Transverse colon (tissue), 4 donors: ENCODE data around the gene SPATA25. TPM values are rescaled to one million over a fixed set of nuclear protein-coding genes. Genes with fewer than 3 reads are reported as not detected.

Experiments used
- DNase-seq: peaks from one replicate; pipeline ENCODE4 v3.0.0-alpha.2; 2019
- H3K27ac ChIP-seq, 4 donors: fragments of 200-600 bp; sonication (generic); 2 replicates each; pipeline ENCODE4 v1.5.1; 2016 to 2018; ENCODE audit warnings: inconsistent platforms in 4 of 4
- H3K27me3 ChIP-seq: fragments of 200-600 bp; sonication (generic); 2 replicates; pipeline ENCODE4 v1.5.1; 2017; ENCODE audit warnings: inconsistent platforms
- H3K36me3 ChIP-seq, 4 donors: fragments of 200-600 bp; sonication (generic); 2 replicates each; pipeline ENCODE4 v1.5.1; 2017 to 2019; ENCODE audit warnings: inconsistent platforms in 4 of 4
- H3K4me1 ChIP-seq, 4 donors: fragments of 200-600 bp; sonication (generic); 2 replicates each; pipeline ENCODE4 v1.5.1; 2017 to 2020; ENCODE audit warnings: inconsistent platforms in 4 of 4
- H3K4me3 ChIP-seq, 4 donors: fragments of 200-600 bp; sonication (generic); 1 replicate in 1 of 4; 2 replicates in 3 of 4; pipeline versions ENCODE4 v1.5.1 to v1.6.1; 2017 to 2019; ENCODE audit warnings: inconsistent platforms in 4 of 4
- H3K9me3 ChIP-seq, 2 donors: fragments of 200-600 bp; sonication (generic); 2 replicates each; pipeline ENCODE4 v1.5.1; 2017 to 2019; ENCODE audit warnings: inconsistent platforms in 2 of 2
- EP300 ChIP-seq: sonication (generic); formaldehyde crosslinking; IDR thresholded peaks from one replicate; pipeline ENCODE4 v1.6.1; 2017; ENCODE audit warnings: antibody characterized with exemption, low read depth
- POLR2A ChIP-seq: fragments of 450-650 bp; IDR thresholded peaks from one replicate; pipeline ENCODE4 v1.6.1; 2016; ENCODE audit warnings: antibody characterized with exemption, mild to moderate bottlenecking, moderate library complexity
- POLR2AphosphoS5 ChIP-seq, 3 donors: sonication (generic); formaldehyde crosslinking; IDR thresholded peaks; one replicate each; pipeline ENCODE4 v1.6.1; 2016; ENCODE audit warnings: antibody characterized with exemption in 3 of 3
- WGBS, 2 donors: methylation state at CpG; one replicate each; pipeline ENCODE4 v1.1.5; 2018; ENCODE audit warnings: low coverage in 1 of 2; 5-methylcytosine and 5-hydroxymethylcytosine counted together
- in situ Hi-C, 4 donors: fragments of 200-750 bp; cut with MboI; loops; one replicate each; pipeline versions ENCODE4 v1.15.0 to v1.15.1; 2017; ENCODE audit warnings: low sequenced_read_pairs in 3 of 4, low pct_ligation_motif_present in 1 of 4, low pct_unique_long_range_greater_than_20kb in 1 of 4
- intact Hi-C: fragments of 100-400 bp; cut with DNase I; formaldehyde crosslinking; loops from one replicate; pipeline ENCODE4 v1.15.1; 2023; ENCODE audit warnings: low total_unique reads
- total RNA-seq, 4 donors: library from RNA; depleted of rRNA; stranded (reverse); fragments of >200 nt; gene quantifications; one replicate each; pipeline ENCODE4 v1.1.0, GENCODE V29; 2016
- TF ChIP-seq, protein P1 (sequence below), 5 experiments: fragments of 200-600 bp in 3 of 5; fragments of 450-650 bp in 2 of 5; sonication (generic) in 3 of 5; IDR thresholded peaks; 1 replicate in 2 of 5; 2 replicates in 3 of 5; pipeline ENCODE4 v1.5.1; 2016 to 2017; ENCODE audit warnings: antibody characterized with exemption in 5 of 5, inconsistent platforms in 3 of 5, mild to moderate bottlenecking in 2 of 5, moderate library complexity in 1 of 5

SPATA25 gene
- total RNA-seq, 4 donors from 2014 or later = 3.7 to 103 (median 6.0) TPM

DNA sequence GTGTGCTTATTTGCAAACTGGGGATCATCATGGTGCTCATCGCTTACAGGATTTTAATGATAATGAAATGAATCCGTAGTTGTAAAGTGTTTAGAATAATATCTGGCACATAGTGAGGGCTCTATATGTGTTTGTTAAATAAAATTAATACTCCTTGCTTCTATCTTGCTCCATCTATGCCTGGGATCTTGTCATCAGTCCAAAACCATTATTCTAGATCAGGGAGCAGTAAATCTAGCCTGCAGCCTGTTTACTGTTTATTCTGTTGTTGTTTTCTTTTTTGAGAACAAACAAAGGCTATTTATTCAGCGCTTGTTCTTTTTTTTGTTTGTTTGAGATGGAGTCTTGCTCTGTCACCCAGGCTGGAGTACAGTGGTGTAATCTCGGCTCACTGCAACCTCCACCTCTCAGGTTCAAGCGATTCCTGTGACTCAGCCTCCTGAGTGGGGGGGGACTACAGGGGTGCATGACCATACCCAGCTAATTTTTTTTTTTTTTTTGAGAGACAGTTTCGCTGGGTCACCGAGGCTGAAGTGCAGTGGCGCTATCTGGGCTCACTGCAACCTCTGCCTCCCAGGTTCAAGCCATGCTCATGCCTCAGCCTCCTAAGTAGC is 38.3 kb downstream of the SPATA25 start:
- peaks cover 0 to 20% (median 3%) of the 10 kb centered on the region in 4 donors for H3K36me3 ChIP-seq
- H3K4me3 ChIP-seq = no peak overlapping the region
- intact Hi-C loops = no loop called here
- 92 to 93% methylated on average over 3 to 8 of the region's 8 CpGs for WGBS, 2 donors
- DNase-seq = no peak
- in situ Hi-C loops = no loop called here
- TF ChIP-seq POLR2A (no peak), POLR2AphosphoS5 (IDR thresholded peaks at IDR 0.05) (no peak), EP300 (no peak)
- TF ChIP-seq, protein P1, sequence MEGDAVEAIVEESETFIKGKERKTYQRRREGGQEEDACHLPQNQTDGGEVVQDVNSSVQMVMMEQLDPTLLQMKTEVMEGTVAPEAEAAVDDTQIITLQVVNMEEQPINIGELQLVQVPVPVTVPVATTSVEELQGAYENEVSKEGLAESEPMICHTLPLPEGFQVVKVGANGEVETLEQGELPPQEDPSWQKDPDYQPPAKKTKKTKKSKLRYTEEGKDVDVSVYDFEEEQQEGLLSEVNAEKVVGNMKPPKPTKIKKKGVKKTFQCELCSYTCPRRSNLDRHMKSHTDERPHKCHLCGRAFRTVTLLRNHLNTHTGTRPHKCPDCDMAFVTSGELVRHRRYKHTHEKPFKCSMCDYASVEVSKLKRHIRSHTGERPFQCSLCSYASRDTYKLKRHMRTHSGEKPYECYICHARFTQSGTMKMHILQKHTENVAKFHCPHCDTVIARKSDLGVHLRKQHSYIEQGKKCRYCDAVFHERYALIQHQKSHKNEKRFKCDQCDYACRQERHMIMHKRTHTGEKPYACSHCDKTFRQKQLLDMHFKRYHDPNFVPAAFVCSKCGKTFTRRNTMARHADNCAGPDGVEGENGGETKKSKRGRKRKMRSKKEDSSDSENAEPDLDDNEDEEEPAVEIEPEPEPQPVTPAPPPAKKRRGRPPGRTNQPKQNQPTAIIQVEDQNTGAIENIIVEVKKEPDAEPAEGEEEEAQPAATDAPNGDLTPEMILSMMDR (IDR thresholded peaks at IDR 0.05) = no peak
- peaks cover 0 to 1% (median 0%) of the 10 kb centered on the region in 4 donors for H3K4me1 ChIP-seq
- H3K27me3 ChIP-seq = no peaks in the 10 kb centered on the region
- no peaks in the 10 kb centered on the region for H3K9me3 ChIP-seq
- no peak overlapping the region for H3K27ac ChIP-seq

DNA sequence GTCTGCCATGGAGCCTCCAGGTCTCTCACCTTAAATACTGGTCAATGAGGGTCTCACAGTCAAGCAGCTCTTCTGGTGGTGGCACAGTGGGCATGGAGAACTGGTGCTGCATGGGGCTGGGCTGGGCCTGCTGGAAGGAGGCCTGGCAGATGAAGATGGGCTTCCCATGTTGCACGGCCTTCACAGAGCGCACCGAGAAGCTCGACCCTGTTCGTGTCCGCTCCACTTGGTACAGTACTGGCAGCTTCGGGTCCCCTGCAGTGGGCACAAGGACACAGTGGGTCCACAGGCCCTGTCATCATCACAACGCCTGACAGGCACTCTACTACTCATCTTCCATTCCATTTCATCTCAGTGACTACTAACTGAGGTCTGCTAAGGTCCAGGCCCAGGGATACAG is 39.0 kb downstream of the SPATA25 start:
- DNase-seq = no peak
- Histone ChIP-seq H3K4me3 (no peak overlapping the region), H3K27me3 (no peaks in the 10 kb centered on the region), H3K27ac (no peak overlapping the region), H3K9me3 (no peaks in the 10 kb centered on the region), H3K4me1 (peaks cover 0 to 1% (median 0%) of the 10 kb centered on the region in 4 donors), H3K36me3 (peaks cover 0 to 19% (median 7%) of the 10 kb centered on the region in 4 donors)
- WGBS, 2 donors = 91% methylated on average over 8 of the region's 8 CpGs; no CpG with 5 or more reads in 1 of the 2 donors
- in situ Hi-C loops = no loop called here
- intact Hi-C loops = no loop called here
- TF ChIP-seq EP300 (no peak), POLR2A (no peak), POLR2AphosphoS5 (IDR thresholded peaks at IDR 0.05) (no peak)
- TF ChIP-seq, protein P1 (IDR thresholded peaks at IDR 0.05) = no peak

DNA sequence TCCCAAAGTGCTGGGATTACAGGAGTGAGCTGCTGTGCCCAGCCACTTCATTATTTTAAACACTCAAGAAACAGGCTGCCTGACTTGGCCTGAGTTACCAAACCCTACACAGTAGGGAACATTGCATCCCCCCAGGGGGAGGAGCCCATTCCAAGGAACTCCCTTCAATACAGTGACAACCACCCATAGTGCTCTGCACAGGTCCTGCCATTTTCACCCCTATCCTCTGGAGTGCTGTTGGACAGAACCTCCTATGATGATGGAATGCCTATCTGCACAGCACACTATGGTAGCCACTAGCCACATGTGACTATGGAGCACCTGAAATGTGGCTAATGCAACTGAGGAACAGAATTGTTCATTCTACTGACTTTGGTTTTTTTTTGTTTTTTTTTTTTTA is 42.0 kb downstream of the SPATA25 start:
- Histone ChIP-seq H3K36me3 (peaks cover 0 to 22% (median 8%) of the 10 kb centered on the region in 4 donors), H3K27ac (peak overlapping the region in 1 of 4 donors; percentile 4), H3K27me3 (no peaks in the 10 kb centered on the region), H3K9me3 (no peaks in the 10 kb centered on the region), H3K4me1 (peaks cover 4 to 19% (median 6%) of the 10 kb centered on the region in 4 donors), H3K4me3 (no peak overlapping the region)
- TF ChIP-seq, protein P1 (IDR thresholded peaks at IDR 0.05) = no peak
- no peak for TF ChIP-seq POLR2AphosphoS5 (IDR thresholded peaks at IDR 0.05)
- TF ChIP-seq EP300 = no peak
- no peak for TF ChIP-seq POLR2A
- DNase-seq = no peak
- in situ Hi-C loops = no loop called here
- intact Hi-C loops = no loop called here

DNA sequence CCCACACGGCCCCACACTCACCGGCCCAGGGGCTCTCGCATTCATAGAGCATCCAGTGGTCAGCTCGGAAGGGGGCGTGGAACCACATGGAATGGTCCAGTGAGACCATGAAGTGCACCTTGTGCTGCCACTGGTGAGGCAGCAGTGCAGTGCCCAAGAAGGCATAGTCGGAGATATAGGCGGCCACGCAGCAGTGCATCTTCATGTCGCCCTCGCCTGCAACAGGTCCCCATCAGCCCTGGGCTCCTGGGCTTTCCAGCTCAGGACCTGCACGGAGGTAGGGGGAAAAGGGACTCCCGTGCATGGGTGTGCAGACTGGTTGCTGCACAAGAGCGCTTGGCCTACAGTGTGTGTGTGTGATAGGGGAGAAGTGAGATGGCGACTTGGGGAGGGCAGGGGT is 43.9 kb downstream of the SPATA25 start:
- intact Hi-C loops (no loop called here), in situ Hi-C loops (no loop called here)
- Histone ChIP-seq H3K4me3 (no peak overlapping the region), H3K36me3 (peaks cover 0 to 22% (median 7%) of the 10 kb centered on the region in 4 donors), H3K4me1 (peaks cover 4 to 19% (median 6%) of the 10 kb centered on the region in 4 donors), H3K27me3 (no peaks in the 10 kb centered on the region), H3K27ac (peak overlapping the region; percentile 39 to 70 (median 61)), H3K9me3 (no peaks in the 10 kb centered on the region)
- 87 to 98% methylated on average over 3 to 14 of the region's 14 CpGs for WGBS, 2 donors
- no peak for TF ChIP-seq POLR2AphosphoS5 (IDR thresholded peaks at IDR 0.05)
- no peak for TF ChIP-seq POLR2A
- TF ChIP-seq, protein P1 (IDR thresholded peaks at IDR 0.05) = no peak
- TF ChIP-seq EP300 = no peak
- no peak for DNase-seq
